Sigmoid colon (tissue), 7 donors: ENCODE data around the gene PRSS48. TPM values are rescaled to one million over a fixed set of nuclear protein-coding genes. Genes with fewer than 3 reads are reported as not detected.
A peak's percentile ranks its signal among the peaks of the same experiment; 100 is the strongest.
"Not testable (repeated sequence)": the region's sequence is repeated elsewhere in the genome, so short reads cannot be mapped to it uniquely, and the experiment has no call there.

Experiments
- DNase-seq: peaks from one replicate; pipeline ENCODE4 v3.0.0-alpha.2; 2019
- H3K27ac ChIP-seq, 4 donors: fragments of 200-600 bp; sonication (generic); one replicate each; pipeline ENCODE4 v1.5.1; 2016 to 2019; ENCODE audit warnings: mild to moderate bottlenecking in 1 of 4
- H3K27me3 ChIP-seq, 3 donors: fragments of 200-600 bp; sonication (generic); one replicate each; pipeline ENCODE4 v1.5.1; 2019; ENCODE audit warnings: mild to moderate bottlenecking in 1 of 3
- H3K36me3 ChIP-seq, 4 donors: fragments of 200-600 bp; sonication (generic); one replicate each; pipeline ENCODE4 v1.5.1; 2016 to 2019
- H3K4me1 ChIP-seq, 4 donors: fragments of 200-600 bp; sonication (generic); one replicate each; pipeline ENCODE4 v1.5.1; 2017 to 2019
- H3K4me3 ChIP-seq, 4 donors: fragments of 200-600 bp; sonication (generic); one replicate each; pipeline ENCODE4 v1.5.1; 2017 to 2019; ENCODE audit warnings: mild to moderate bottlenecking in 2 of 4, moderate library complexity in 1 of 4
- H3K9me3 ChIP-seq, 4 donors: fragments of 200-600 bp in 3 of 4; sonication (generic) in 3 of 4; one replicate each; pipeline versions ENCODE4 v1.5.1 to v1.6.1; 2013 to 2019
- CTCF ChIP-seq, 4 experiments: fragments of 450-650 bp in 3 of 4; fragments of 200-600 bp in 1 of 4; IDR thresholded peaks; one replicate each; pipeline ENCODE4 v1.5.1; 2016 to 2019; ENCODE audit warnings: antibody characterized with exemption in 4 of 4, mild to moderate bottlenecking in 3 of 4, moderate library complexity in 2 of 4
- EP300 ChIP-seq, 4 donors: sonication (generic); formaldehyde crosslinking; IDR thresholded peaks; one replicate each; pipeline ENCODE4 v1.6.1; 2017; ENCODE audit warnings: antibody characterized with exemption in 4 of 4
- POLR2A ChIP-seq, 2 donors: fragments of 450-650 bp; IDR thresholded peaks; one replicate each; pipeline ENCODE4 v1.6.1; 2016; ENCODE audit warnings: antibody characterized with exemption in 2 of 2, mild to moderate bottlenecking in 2 of 2, moderate library complexity in 2 of 2
- POLR2AphosphoS5 ChIP-seq, 4 donors: sonication (generic); formaldehyde crosslinking; IDR thresholded peaks; one replicate each; pipeline ENCODE4 v1.6.1; 2017; ENCODE audit warnings: antibody characterized with exemption in 4 of 4
- WGBS, 2 donors: extraction: QIAGEN DNeasy Blood & Tissue Kit; methylation state at CpG; one replicate each; pipeline ENCODE4 v1.1.7; 2013; 5-methylcytosine and 5-hydroxymethylcytosine counted together
- intact Hi-C: fragments of 100-400 bp; cut with DNase I; formaldehyde crosslinking; loops from one replicate; pipeline ENCODE4 v1.15.1; 2023
- polyA plus RNA-seq, 3 donors: library from polyadenylated mRNA; stranded (reverse); fragments of 200-250 nt; gene quantifications; one replicate each; pipeline ENCODE4 v1.2.3, GENCODE V29; 2013
- total RNA-seq, 4 donors: library from RNA; depleted of rRNA; stranded (reverse); fragments of >200 nt; gene quantifications; one replicate each; pipeline ENCODE4 v1.1.0, GENCODE V29; 2016
- donor health status: healthy with polysubstance abuse.
- donor health status: Bipolar disorder and iron deficiency.
- donor health status: healthy.

PRSS48 gene
- total and polyA plus RNA-seq, 7 donors = not detected

- H3K4me1 ChIP-seq = peaks cover 0 to 33% (median 26%) of the 10 kb centered on the region in 4 donors
- no peaks in the 10 kb centered on the region for H3K9me3 ChIP-seq
- no peak for DNase-seq
- no peak overlapping the region for H3K4me3 ChIP-seq
- intact Hi-C loops = no loop called here
- no peaks in the 10 kb centered on the region for H3K27me3 ChIP-seq
- H3K36me3 ChIP-seq = no peaks in the 10 kb centered on the region
- 94 to 95% methylated on average over 7 of the region's 7 CpGs for WGBS, 2 donors
- H3K27ac ChIP-seq = no peak overlapping the region
- no peak for TF ChIP-seq CTCF (IDR thresholded peaks at IDR 0.05)
These were observed 44.9 kb upstream of the PRSS48 start for GRCh38 chr4:151231915-151232595.

- intact Hi-C loops = no loop called here
- Histone ChIP-seq H3K27me3 (no peaks in the 10 kb centered on the region), H3K36me3 (no peaks in the 10 kb centered on the region), H3K9me3 (no peaks in the 10 kb centered on the region), H3K4me3 (no peak overlapping the region), H3K4me1 (peaks cover 0 to 27% (median 12%) of the 10 kb centered on the region in 4 donors), H3K27ac (no peak overlapping the region)
- no peak for DNase-seq
- TF ChIP-seq POLR2AphosphoS5 (IDR thresholded peaks at IDR 0.05) (no peak), CTCF (IDR thresholded peaks at IDR 0.05) (no peak), POLR2A (IDR thresholded peaks at IDR 0.05) (no peak), EP300 (IDR thresholded peaks at IDR 0.05) (no peak)
- WGBS, 2 donors = 93 to 96% methylated on average over 5 of the region's 5 CpGs
These were observed 43.4 kb upstream of the PRSS48 start for GRCh38 chr4:151233600-151233999.

GRCh38 chr4:151235373-151235772 lies 41.6 kb upstream of the PRSS48 start:
- not testable (repeated sequence) for H3K27me3 ChIP-seq, H3K4me3 ChIP-seq, DNase-seq, H3K27ac ChIP-seq, H3K9me3 ChIP-seq, H3K36me3 ChIP-seq
- peaks cover 0 to 29% (median 12%) of the 10 kb centered on the region in 4 donors for H3K4me1 ChIP-seq
- intact Hi-C loops = loop anchor here (5.0 kb wide), 1 partner anchor 127 kb away; no protein-coding TSS in a partner anchor
- WGBS, 2 donors = 95 to 97% methylated on average over 1 of the region's 1 CpG

GRCh38 chr4:151236036-151236435 lies 40.9 kb upstream of the PRSS48 start:
- intact Hi-C loops = loop anchor here (5.0 kb wide), 1 partner anchor 126 kb away; no protein-coding TSS in a partner anchor
- WGBS, 2 donors = 97 to 98% methylated on average over 27 of the region's 27 CpGs
- no peaks in the 10 kb centered on the region for H3K9me3 ChIP-seq
- H3K4me3 ChIP-seq = no peak overlapping the region
- no peaks in the 10 kb centered on the region for H3K27me3 ChIP-seq
- peaks cover 0 to 29% (median 12%) of the 10 kb centered on the region in 4 donors for H3K4me1 ChIP-seq
- H3K36me3 ChIP-seq = no peaks in the 10 kb centered on the region
- no peak for TF ChIP-seq POLR2A (IDR thresholded peaks at IDR 0.05)
- no peak for TF ChIP-seq CTCF (IDR thresholded peaks at IDR 0.05)
- TF ChIP-seq EP300 (IDR thresholded peaks at IDR 0.05) = no peak
- TF ChIP-seq POLR2AphosphoS5 (IDR thresholded peaks at IDR 0.05) = no peak
- DNase-seq = no peak
- no peak overlapping the region for H3K27ac ChIP-seq

- no peaks in the 10 kb centered on the region for H3K27me3 ChIP-seq
- DNase-seq = no peak
- no peak overlapping the region for H3K4me3 ChIP-seq
- WGBS, 2 donors = 45 to 58% methylated on average over 3 of the region's 3 CpGs
- no peaks in the 10 kb centered on the region for H3K9me3 ChIP-seq
- TF ChIP-seq POLR2AphosphoS5 (IDR thresholded peaks at IDR 0.05) = no peak
- no peak for TF ChIP-seq POLR2A (IDR thresholded peaks at IDR 0.05)
- no peak for TF ChIP-seq EP300 (IDR thresholded peaks at IDR 0.05)
- TF ChIP-seq CTCF (IDR thresholded peaks at IDR 0.05) = no peak
- H3K4me1 ChIP-seq = peaks cover 0 to 20% (median 4%) of the 10 kb centered on the region in 4 donors
- H3K27ac ChIP-seq = peak overlapping the region in 1 of 4 donors; percentile 1
- intact Hi-C loops = loop anchor here (5.0 kb wide), 1 partner anchor 124 kb away; no protein-coding TSS in a partner anchor
- H3K36me3 ChIP-seq = no peaks in the 10 kb centered on the region
These were observed 38.5 kb upstream of the PRSS48 start for GRCh38 chr4:151238477-151238876.
